HG03175 (cell line): ENCODE data around the gene HAPLN2.

Experiments used
- ATAC-seq: cut with Tn5 transposase; IDR thresholded peaks from one replicate; pipeline ENCODE4 v1.9.1; 2021; ENCODE audit warnings: mild to moderate bottlenecking, moderate library complexity; ENCODE audit not compliant: unreplicated experiment

HAPLN2 gene

DNA sequence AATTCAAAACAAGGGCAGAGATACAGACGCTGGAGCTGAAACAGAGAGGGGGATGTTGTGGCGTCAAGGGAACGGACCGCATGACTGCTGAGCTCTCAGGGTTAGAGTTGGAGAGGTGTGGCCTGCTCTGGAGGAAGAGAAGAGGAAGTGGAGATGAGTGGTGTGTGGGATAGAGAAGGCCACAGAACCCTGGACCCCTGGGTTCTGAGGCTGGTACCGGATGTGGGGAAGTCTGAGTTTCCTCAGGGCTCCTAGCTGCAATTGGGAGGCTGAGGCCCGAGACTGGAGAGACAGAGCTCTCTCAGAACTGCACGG is 24.5 kb downstream of the HAPLN2 start:
- ATAC-seq = no peak

GRCh38 chr1:156644146-156644545 is 24.9 kb downstream of the HAPLN2 start:
- no peak for ATAC-seq

GRCh38 chr1:156644640-156645039 is 25.4 kb downstream of the HAPLN2 start:
- no peak for ATAC-seq

DNA sequence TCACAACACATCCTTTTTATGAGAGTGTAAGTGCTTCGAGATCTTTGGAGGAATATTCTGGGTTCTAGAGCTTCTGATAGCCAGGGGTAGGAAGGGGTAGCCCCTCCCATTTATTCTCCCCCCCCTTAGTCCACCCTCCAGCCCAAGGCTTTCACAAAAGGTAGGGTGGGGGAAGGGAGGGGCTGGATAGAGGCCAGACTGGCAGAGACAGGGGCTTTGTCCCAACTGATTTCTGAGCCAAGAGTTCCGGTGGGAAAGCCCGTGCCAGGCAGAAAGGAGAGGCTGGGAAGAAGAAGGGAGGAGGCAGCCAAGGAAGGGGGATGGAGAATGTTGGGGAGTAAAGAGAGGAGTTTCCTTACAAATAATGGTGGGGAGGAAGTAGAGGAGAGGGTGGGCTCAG is 25.8 kb downstream of the HAPLN2 start:
- no peak for ATAC-seq

DNA sequence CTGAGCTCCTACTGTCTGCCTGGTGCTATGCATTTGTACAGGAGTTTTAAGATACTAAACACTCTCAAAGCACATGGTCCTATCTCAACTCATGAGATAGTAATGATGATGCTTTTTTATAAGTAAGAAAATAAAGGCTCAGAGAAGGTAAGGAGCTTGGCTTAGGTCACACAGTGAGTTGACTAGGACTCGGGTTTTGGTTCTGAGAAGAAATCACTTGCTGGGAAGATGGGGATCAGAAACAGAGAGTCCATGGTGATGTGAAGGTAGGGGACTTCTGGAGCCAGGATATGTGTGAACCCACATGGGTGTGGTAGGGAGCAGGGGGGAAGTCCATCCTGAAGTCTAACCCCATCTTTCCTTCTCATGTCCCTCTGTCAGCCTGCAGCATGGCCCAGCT is 26.5 kb downstream of the HAPLN2 start:
- ATAC-seq = no peak

GRCh38 chr1:156646738-156647211 is 27.6 kb downstream of the HAPLN2 start:
- no peak for ATAC-seq

DNA sequence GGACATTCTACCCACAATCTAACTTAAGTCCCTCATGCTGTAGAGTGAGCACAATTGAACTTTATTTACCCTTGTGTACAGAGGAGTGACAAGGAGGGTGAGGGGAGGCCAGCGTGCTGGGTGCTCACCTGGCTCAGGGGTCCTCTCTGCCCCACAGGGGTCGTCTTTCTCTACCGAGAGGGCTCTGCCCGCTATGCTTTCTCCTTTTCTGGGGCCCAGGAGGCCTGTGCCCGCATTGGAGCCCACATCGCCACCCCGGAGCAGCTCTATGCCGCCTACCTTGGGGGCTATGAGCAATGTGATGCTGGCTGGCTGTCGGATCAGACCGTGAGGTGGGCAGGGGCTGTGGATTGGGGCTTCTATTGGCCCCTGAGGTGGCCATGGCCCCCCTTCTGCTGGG is 28.1 kb downstream of the HAPLN2 start:
- no peak for ATAC-seq

GRCh38 chr1:156648496-156648895 is 29.3 kb downstream of the HAPLN2 start:
- ATAC-seq = no peak

GRCh38 chr1:156648951-156649350 is 29.7 kb downstream of the HAPLN2 start:
- ATAC-seq = no peak

DNA sequence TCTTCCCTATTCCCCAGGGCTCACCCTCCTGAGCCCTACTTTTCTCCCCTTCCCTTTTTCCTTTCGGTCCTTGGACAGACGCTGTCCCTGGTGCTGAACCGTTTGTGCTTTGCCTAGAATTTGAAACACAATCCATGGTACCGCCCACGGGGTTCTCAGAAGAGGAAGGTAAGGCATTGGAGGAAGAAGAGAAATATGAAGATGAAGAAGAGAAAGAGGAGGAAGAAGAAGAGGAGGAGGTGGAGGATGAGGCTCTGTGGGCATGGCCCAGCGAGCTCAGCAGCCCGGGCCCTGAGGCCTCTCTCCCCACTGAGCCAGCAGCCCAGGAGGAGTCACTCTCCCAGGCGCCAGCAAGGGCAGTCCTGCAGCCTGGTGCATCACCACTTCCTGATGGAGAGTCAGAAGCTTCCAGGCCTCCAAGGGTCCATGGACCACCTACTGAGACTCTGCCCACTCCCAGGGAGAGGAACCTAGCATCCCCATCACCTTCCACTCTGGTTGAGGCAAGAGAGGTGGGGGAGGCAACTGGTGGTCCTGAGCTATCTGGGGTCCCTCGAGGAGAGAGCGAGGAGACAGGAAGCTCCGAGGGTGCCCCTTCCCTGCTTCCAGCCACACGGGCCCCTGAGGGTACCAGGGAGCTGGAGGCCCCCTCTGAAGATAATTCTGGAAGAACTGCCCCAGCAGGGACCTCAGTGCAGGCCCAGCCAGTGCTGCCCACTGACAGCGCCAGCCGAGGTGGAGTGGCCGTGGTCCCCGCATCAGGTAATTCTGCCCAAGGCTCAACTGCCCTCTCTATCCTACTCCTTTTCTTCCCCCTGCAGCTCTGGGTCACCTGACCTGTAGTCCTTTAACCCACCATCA is 33.1 kb downstream of the HAPLN2 start:
- ATAC-seq = no peak

DNA sequence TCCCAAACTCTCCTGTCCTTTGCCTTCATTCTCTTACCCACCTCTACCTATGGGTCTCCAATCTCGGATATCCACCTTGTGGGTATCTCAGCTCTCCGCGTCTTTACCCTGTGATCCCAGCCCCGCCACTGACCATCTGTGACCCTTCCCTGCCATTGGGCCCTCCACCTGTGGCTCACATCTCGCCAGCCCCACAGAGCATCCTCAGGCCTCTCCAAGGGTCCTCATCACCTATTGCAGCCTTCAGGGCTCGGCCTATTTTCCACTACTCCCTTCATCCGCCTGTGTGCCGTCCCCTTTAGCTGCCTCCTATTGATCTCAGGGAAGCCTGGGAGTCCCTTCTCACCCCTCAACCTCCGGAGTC is 33.8 kb downstream of the HAPLN2 start:
- ATAC-seq = no peak

DNA sequence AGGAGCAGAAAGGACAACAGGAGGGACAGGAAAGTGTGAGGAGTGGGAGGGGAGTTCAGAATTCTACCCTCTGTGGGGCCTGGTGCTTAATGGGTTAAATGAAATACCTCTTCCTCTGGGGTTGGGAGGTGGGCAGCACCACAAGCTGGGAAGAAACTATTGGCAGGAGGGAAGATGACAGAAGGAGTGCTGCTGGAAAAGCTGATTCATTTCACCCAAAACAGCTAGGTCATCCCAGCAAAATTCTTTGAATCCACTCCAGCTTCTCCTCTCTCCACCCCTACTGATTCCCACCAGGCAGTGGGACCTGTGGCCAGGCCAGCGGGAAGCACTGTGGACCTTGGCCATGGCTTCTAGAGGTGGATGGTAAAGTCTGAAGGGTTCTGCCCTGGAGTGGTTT is 35.5 kb downstream of the HAPLN2 start:
- no peak for ATAC-seq

- ATAC-seq = no peak
Measured at GRCh38 chr1:156655151-156655903, 36.1 kb downstream of the HAPLN2 start.

DNA sequence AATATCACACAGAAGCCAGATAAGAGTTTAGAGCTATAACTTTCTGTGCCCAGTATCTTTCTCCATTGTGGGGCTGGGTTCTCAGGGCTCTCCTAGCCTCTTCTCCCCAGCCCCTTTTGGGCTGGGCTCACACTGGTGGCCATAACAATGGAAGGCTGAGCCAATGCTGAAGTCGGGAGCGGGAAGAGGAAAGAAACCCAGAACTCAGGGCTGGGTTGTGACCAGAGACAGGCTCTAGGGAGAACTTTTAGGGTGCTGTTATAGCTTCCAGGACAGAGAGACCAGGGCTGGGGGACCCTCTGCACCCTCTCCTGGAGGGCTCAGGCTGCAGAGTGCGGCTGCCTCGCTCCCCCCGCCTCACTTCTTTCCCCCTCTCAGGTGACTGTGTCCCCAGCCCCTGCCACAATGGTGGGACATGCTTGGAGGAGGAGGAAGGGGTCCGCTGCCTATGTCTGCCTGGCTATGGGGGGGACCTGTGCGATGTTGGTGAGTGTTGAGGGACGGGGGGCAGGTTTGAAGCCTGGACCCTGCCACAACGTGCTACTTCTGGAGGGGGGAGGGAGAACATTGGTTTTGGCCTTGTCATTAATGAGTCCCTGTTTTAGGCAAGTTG is 36.8 kb downstream of the HAPLN2 start:
- no peak for ATAC-seq

DNA sequence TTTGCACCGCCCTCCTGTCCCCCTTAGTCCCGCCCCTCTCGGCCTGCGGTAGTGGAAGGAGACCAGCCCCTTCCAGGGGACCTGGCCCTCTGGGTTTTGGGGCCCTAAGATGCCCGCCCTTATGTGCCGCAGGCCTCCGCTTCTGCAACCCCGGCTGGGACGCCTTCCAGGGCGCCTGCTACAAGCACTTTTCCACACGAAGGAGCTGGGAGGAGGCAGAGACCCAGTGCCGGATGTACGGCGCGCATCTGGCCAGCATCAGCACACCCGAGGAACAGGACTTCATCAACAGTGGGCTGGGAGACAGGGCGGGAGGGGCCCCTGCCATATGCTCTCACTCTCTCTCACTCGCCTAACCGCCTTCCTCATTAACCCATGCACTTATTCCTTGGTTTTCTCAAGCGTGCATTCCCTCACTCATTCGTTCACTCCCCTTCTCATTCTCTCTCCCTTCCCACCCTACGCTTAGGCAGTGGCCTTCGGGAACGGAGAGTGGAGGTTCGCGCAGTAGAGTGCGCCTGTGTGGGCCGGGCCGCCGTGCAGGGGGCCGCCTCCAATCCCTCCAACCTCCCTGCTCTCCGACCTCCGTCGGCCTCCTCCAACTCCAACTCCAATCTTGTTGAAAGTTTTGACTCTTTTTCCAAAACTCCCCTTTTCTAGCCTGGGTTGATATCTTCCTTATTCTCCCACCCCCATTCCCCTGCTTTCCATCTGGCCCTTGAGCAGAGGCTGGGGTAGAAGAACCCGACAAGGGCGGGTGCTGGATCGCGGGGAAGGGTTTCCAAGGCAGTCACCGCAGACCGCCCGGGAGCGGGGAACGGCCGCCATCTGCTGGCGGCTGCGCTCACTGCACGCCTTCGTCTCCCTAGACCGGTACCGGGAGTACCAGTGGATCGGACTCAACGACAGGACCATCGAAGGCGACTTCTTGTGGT is 37.9 kb downstream of the HAPLN2 start:
- no peak for ATAC-seq

- ATAC-seq = no peak
Measured at GRCh38 chr1:156657741-156658319, 38.6 kb downstream of the HAPLN2 start.

GRCh38 chr1:156658496-156658895 is 39.3 kb downstream of the HAPLN2 start:
- ATAC-seq = no peak

GRCh38 chr1:156658945-156659574 is 39.8 kb downstream of the HAPLN2 start:
- ATAC-seq = no peak

DNA sequence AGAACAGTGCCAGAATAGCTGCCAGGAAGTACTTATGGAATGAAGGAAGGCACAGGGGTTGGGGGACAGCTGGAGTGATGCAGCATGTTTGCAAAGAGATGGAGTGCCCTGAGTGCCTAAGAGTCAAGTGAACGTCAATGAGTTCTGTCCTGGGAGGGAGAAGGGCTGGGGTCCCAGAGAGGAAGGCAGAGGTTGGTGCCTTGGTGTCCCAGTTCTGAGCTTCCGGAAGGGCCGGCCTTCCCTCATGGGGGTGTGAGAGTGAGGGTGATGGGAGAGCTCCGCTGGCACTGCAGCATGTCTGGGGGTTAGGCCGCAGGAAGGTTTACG is 40.4 kb downstream of the HAPLN2 start:
- ATAC-seq = no peak
